Uterus (tissue), 2 donors: ENCODE measurements around the gene HCN4.

Experiments used
- CTCF ChIP-seq, 4 experiments: fragments of 200-600 bp in 2 of 4; fragments of 450-650 bp in 2 of 4; sonication (generic) in 2 of 4; IDR thresholded peaks; one replicate each; pipeline ENCODE4 v1.5.1; 2016 to 2019; ENCODE audit warnings: antibody characterized with exemption in 4 of 4, mild to moderate bottlenecking in 2 of 4, moderate library complexity in 1 of 4
- POLR2A ChIP-seq, 2 donors: fragments of 450-650 bp; IDR thresholded peaks; one replicate each; pipeline ENCODE4 v1.6.1; 2016; ENCODE audit warnings: antibody characterized with exemption in 2 of 2, mild to moderate bottlenecking in 1 of 2, moderate library complexity in 1 of 2

- TF ChIP-seq CTCF (IDR thresholded peaks at IDR 0.05) (no peak), POLR2A (IDR thresholded peaks at IDR 0.05) (no peak)
Observed at GRCh38 chr15:73283366-73283962, 85.3 kb downstream of the HCN4 start.
